Body of pancreas (tissue), 4 donors: Measurements from ENCODE around the gene SEMA4D.

Experiments
- POLR2A ChIP-seq, 3 donors: fragments of 450-650 bp; IDR thresholded peaks; one replicate each; pipeline ENCODE4 v1.6.1; 2016; ENCODE audit warnings: antibody characterized with exemption in 3 of 3, mild to moderate bottlenecking in 2 of 3
- TF ChIP-seq, protein P1 (sequence below), 7 experiments: fragments of 450-650 bp in 4 of 7; fragments of 200-600 bp in 3 of 7; sonication (generic) in 3 of 7; IDR thresholded peaks; one replicate each; pipeline ENCODE4 v1.5.1; 2016 to 2019; ENCODE audit warnings: antibody characterized with exemption in 7 of 7

- TF ChIP-seq, protein P1, sequence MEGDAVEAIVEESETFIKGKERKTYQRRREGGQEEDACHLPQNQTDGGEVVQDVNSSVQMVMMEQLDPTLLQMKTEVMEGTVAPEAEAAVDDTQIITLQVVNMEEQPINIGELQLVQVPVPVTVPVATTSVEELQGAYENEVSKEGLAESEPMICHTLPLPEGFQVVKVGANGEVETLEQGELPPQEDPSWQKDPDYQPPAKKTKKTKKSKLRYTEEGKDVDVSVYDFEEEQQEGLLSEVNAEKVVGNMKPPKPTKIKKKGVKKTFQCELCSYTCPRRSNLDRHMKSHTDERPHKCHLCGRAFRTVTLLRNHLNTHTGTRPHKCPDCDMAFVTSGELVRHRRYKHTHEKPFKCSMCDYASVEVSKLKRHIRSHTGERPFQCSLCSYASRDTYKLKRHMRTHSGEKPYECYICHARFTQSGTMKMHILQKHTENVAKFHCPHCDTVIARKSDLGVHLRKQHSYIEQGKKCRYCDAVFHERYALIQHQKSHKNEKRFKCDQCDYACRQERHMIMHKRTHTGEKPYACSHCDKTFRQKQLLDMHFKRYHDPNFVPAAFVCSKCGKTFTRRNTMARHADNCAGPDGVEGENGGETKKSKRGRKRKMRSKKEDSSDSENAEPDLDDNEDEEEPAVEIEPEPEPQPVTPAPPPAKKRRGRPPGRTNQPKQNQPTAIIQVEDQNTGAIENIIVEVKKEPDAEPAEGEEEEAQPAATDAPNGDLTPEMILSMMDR (IDR thresholded peaks at IDR 0.05) = no peak
- no peak for TF ChIP-seq POLR2A (IDR thresholded peaks at IDR 0.05)
Measured at GRCh38 chr9:89419978-89420394, 77.9 kb downstream of the SEMA4D start.
